Esophagus muscularis mucosa (tissue), 4 donors: ENCODE data around the gene SSBP4. TPM values are rescaled to one million over a fixed set of nuclear protein-coding genes. Genes with fewer than 3 reads are reported as not detected.

Experiments
- DNase-seq: peaks from one replicate; pipeline ENCODE4 v3.0.0-alpha.2; 2017; ENCODE audit errors: extremely low spot score
- H3K27ac ChIP-seq, 4 donors: fragments of 200-600 bp; sonication (generic); replicated peaks in 1 of 4; 1 replicate in 3 of 4; 2 replicates in 1 of 4; pipeline ENCODE4 v1.5.1; 2016 to 2019; ENCODE audit warnings: mild to moderate bottlenecking in 1 of 4
- H3K27me3 ChIP-seq, 4 donors: fragments of 200-600 bp; sonication (generic); one replicate each; pipeline versions ENCODE4 v1.5.1 to v1.6.0; 2016 to 2019
- H3K36me3 ChIP-seq, 4 donors: fragments of 200-600 bp; sonication (generic); one replicate each; pipeline ENCODE4 v1.5.1; 2016 to 2019
- H3K4me1 ChIP-seq, 4 donors: fragments of 200-600 bp; sonication (generic); one replicate each; pipeline ENCODE4 v1.5.1; 2016 to 2019
- H3K4me3 ChIP-seq, 4 donors: fragments of 200-600 bp; sonication (generic); 1 replicate in 2 of 4; 2 replicates in 2 of 4; pipeline ENCODE4 v1.5.1; 2016 to 2019; ENCODE audit warnings: mild to moderate bottlenecking in 4 of 4, moderate library complexity in 1 of 4
- H3K9me3 ChIP-seq, 4 donors: fragments of 200-600 bp; sonication (generic); 1 replicate in 3 of 4; 2 replicates in 1 of 4; pipeline ENCODE4 v1.5.1; 2016 to 2019
- EP300 ChIP-seq: sonication (generic); formaldehyde crosslinking; IDR thresholded peaks from one replicate; pipeline ENCODE4 v1.6.1; 2017; ENCODE audit warnings: antibody characterized with exemption
- POLR2A ChIP-seq: fragments of 450-650 bp; IDR thresholded peaks from one replicate; pipeline ENCODE4 v1.6.1; 2017; ENCODE audit warnings: antibody characterized with exemption, moderate library complexity, mild to moderate bottlenecking, low read depth
- POLR2AphosphoS5 ChIP-seq, 2 donors: sonication (generic); formaldehyde crosslinking; IDR thresholded peaks; one replicate each; pipeline ENCODE4 v1.6.1; 2017; ENCODE audit warnings: antibody characterized with exemption in 2 of 2
- WGBS: methylation state at CpG from one replicate; pipeline ENCODE4 v1.1.5; 2018; 5-methylcytosine and 5-hydroxymethylcytosine counted together
- intact Hi-C: fragments of 100-400 bp; cut with DNase I; formaldehyde crosslinking; loops from one replicate; pipeline ENCODE4 v1.15.1; 2023
- total RNA-seq, 4 donors: library from RNA; depleted of rRNA; stranded (reverse); fragments of >200 nt; gene quantifications; one replicate each; pipeline versions ENCODE4 v1.1.0 to v1.2.1, GENCODE V29; 2016
- TF ChIP-seq, protein P1 (sequence below), 3 experiments: fragments of 200-600 bp in 2 of 3; fragments of 450-650 bp in 1 of 3; sonication (generic) in 2 of 3; IDR thresholded peaks; one replicate each; pipeline ENCODE4 v1.5.1; 2017 to 2019; ENCODE audit warnings: antibody characterized with exemption in 3 of 3, mild to moderate bottlenecking in 2 of 3, moderate library complexity in 1 of 3

Gene SSBP4
- total RNA-seq, 4 donors from 2014 or later = 53.2 to 109 (median 77.8) TPM

DNA sequence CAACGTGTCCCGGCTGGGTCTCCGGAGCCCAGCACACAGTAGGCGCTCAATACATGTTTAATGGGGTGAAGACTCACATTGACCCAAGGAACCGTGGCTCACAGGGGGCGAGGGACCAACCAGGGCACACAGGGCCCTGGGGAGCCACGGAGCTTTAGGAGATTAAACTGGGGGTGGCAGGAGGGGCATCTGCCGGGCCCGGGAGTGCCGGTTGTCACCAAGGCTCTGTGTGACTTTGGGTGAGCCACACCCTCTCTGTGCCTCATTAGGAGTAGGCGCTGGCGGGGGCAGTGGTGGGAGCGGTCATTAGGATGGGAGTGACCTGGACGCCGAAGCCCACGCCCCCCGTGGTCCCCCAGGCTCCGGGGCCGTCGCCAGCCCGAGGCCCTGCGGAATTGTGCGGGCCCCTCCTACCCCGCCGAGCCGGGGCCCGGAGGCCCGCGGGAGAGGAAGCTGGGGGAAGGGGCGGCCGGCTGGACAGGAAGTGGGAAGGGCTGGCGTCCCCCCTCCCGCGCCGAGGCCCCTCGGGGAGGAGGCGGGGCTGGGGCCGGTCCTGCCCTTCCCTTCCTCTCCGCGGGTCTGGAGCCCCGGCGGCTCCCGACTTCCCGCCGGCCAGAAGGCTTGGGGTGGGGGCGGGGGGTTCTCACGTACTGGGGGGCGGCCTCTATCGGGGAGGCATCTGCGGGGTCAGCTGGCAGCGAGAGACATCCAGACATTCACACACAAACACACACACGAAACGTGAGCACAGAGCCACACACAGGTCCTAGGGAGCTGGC, 1.8 kb upstream of the SSBP4 start:
- Histone ChIP-seq H3K9me3 (no peaks in the 10 kb centered on the region), H3K36me3 (no peaks in the 10 kb centered on the region), H3K4me3 (peak overlapping the region; percentile 55 to 95 (median 78)), H3K27ac (peak overlapping the region; percentile 86 to 88 (median 88)), H3K27me3 (no peaks in the 10 kb centered on the region), H3K4me1 (peaks cover 64 to 80% (median 78%) of the 10 kb centered on the region in 4 donors)
- 3% methylated on average over 15 of the region's 53 CpGs for WGBS
- intact Hi-C loops = no loop called here
- DNase-seq = no peak
- peak; percentile 34 for TF ChIP-seq POLR2A
- TF ChIP-seq POLR2AphosphoS5 (IDR thresholded peaks at IDR 0.05) = peak; percentile 59 to 62
- TF ChIP-seq, protein P1, sequence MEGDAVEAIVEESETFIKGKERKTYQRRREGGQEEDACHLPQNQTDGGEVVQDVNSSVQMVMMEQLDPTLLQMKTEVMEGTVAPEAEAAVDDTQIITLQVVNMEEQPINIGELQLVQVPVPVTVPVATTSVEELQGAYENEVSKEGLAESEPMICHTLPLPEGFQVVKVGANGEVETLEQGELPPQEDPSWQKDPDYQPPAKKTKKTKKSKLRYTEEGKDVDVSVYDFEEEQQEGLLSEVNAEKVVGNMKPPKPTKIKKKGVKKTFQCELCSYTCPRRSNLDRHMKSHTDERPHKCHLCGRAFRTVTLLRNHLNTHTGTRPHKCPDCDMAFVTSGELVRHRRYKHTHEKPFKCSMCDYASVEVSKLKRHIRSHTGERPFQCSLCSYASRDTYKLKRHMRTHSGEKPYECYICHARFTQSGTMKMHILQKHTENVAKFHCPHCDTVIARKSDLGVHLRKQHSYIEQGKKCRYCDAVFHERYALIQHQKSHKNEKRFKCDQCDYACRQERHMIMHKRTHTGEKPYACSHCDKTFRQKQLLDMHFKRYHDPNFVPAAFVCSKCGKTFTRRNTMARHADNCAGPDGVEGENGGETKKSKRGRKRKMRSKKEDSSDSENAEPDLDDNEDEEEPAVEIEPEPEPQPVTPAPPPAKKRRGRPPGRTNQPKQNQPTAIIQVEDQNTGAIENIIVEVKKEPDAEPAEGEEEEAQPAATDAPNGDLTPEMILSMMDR (IDR thresholded peaks at IDR 0.05) = no peak

DNA sequence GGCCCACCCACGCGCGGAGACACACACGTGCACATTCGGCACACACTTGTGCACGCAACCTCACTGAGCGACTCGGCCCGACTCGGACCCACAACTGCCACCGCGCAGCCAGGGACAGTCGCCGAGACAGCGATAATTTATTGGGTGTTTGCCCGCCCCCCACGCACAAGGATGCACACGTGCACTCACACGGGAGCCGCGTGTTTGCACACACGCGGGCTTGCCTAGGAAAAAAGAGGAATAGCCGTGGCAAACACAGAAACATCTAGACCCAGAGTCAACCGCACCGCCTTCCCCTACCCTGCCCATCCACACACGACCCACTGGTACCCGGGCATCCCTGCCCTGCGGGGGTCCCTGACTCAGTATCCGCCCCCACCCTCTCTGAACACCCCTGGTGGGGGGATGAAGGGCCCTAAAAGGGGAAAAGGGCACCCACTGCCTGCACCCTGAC, 1.1 kb upstream of the SSBP4 start:
- peak overlapping the region; percentile 86 to 88 (median 88) for H3K27ac ChIP-seq
- peak overlapping the region; percentile 67 to 95 (median 78) for H3K4me3 ChIP-seq
- TF ChIP-seq EP300 (no peak), POLR2A (no peak), POLR2AphosphoS5 (IDR thresholded peaks at IDR 0.05) (no peak)
- TF ChIP-seq, protein P1 (IDR thresholded peaks at IDR 0.05) = no peak
- no peak for DNase-seq
- intact Hi-C loops = no loop called here
- H3K36me3 ChIP-seq = no peaks in the 10 kb centered on the region
- H3K9me3 ChIP-seq = no peaks in the 10 kb centered on the region
- no peaks in the 10 kb centered on the region for H3K27me3 ChIP-seq
- WGBS = 27% methylated on average over 13 of the region's 30 CpGs
- H3K4me1 ChIP-seq = peaks cover 67 to 86% (median 85%) of the 10 kb centered on the region in 4 donors

DNA sequence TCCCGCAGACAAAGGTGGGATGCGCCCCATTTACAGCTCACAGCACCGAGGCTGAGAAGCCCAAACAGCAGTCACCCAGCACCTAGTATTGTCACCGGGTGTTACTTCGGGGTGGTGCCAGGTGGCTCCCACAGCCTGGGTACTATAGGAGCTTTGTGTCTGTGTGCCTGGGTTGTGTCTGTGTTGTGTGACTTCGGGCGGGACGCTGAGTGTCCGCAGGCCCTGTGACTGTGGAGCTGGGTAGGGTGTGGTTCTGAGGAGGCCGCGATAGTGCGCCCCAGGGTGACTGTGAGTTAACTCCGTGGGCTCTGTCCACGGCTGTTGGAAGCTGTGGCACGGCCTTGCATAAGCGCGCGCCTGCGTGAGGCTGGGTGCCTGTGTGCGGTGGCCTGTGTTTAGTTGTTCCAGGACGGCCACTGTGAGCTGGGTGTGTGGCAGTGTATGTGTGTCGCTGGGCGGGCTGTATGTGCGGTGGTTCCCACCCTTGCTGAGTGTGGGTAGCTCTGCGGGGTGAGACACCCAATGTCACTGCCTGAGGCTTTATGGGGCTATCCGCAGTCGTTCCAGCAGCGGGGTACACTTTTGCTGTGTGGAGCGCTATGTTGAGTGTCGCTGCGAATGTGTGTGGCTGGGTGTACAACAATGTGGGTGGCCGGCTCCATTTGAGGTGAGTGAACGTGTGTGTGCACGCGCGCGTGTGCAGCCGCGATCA, 559 bp upstream of the SSBP4 start:
- H3K9me3 ChIP-seq = no peaks in the 10 kb centered on the region
- H3K4me3 ChIP-seq = peak overlapping the region; percentile 67 to 95 (median 78)
- no peaks in the 10 kb centered on the region for H3K27me3 ChIP-seq
- intact Hi-C loops = no loop called here
- no peak for TF ChIP-seq POLR2A
- no peak for DNase-seq
- peak overlapping the region; percentile 86 to 88 (median 88) for H3K27ac ChIP-seq
- 30% methylated on average over 11 of the region's 39 CpGs for WGBS
- no peaks in the 10 kb centered on the region for H3K36me3 ChIP-seq
- peaks cover 72 to 92% (median 90%) of the 10 kb centered on the region in 4 donors for H3K4me1 ChIP-seq

DNA sequence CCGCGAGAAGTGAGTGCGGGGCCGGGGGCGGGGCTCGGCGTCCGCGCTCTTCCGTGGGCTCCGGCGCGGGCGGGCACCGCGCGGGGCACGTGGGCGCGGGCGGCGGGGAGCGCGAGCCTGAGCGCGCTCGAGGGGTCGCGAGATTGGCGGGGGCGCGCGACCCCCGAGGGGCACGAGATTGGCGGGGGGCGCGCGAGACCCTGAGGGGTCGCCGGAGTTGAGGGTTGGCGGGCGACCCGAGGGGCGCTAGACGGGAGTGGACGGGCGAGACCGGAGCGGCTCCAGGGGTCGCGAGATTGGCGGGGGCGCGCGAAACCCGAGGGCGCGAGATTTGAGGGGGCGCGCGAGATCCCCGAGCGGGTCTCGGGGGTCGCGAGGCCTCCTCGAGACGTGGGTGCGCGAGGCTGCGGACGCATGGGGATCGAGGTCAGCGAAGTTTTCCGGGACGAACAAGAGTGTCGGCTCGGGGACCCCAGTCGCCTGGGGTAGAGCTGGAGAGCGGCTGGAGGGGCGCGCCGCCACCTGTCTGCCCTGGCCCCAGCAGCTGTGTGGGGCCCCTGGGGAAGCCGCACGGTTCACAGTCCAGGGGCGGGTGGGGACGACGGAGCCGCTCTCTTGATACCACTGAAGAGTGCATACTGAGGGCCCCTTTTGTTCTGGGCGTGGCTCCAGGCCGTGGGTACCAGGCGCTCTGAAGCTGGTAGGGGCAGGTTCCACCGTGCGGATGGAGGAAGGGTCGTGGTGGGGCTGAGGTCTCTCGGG, 682 bp downstream of the SSBP4 start:
- no peak for TF ChIP-seq POLR2AphosphoS5 (IDR thresholded peaks at IDR 0.05)
- TF ChIP-seq EP300 = no peak
- TF ChIP-seq POLR2A = no peak
- TF ChIP-seq, protein P1 (IDR thresholded peaks at IDR 0.05) = no peak
- peak overlapping the region; percentile 86 to 88 (median 88) for H3K27ac ChIP-seq
- intact Hi-C loops = no loop called here
- DNase-seq = no peak
- no peaks in the 10 kb centered on the region for H3K27me3 ChIP-seq
- 0% methylated on average over 22 of the region's 97 CpGs for WGBS
- peaks cover 76 to 95% (median 94%) of the 10 kb centered on the region in 4 donors for H3K4me1 ChIP-seq
- no peaks in the 10 kb centered on the region for H3K36me3 ChIP-seq
- H3K9me3 ChIP-seq = no peaks in the 10 kb centered on the region
- H3K4me3 ChIP-seq = peak overlapping the region; percentile 67 to 95 (median 78)
